ENCODE data around the gene CXCL14.

CXCL14 gene

DNA sequence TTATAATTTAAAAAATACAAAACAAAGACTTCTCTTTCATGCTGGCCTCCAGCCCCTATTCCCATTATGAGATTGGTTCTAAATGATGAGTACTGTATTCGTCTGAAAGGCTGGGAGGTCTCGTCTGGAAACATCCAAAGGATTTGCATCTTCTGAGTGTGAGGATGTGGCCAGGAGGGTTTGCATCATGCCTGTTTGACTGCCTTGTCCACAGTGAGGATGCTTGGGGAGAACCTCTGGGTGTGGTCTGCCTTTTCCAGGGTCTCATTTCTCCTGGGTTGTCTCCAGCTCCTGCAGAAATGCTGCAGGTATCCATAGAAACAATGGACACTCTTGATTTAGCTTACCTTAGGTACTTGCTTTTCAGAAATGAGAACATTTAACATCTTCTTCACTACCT, 26.4 kb upstream of the CXCL14 start:
- H3K9me3 ChIP-seq (ENCODE audit: control insufficient read depth, insufficient read depth, low read length) = no peaks in the 10 kb centered on the region
- no peak overlapping the region for H3K4me3 ChIP-seq (ENCODE audit: low read length)
- H4K20me1 ChIP-seq (ENCODE audit: control insufficient read depth, insufficient read depth, low read depth, low read length) = no peaks in the 10 kb centered on the region
- H3K36me3 ChIP-seq (ENCODE audit: control insufficient read depth, low read length) = no peaks in the 10 kb centered on the region
- H3K27me3 ChIP-seq (ENCODE audit: control insufficient read depth, low read length) = peaks cover 16% of the 10 kb centered on the region
- no peaks in the 10 kb centered on the region for H3F3A ChIP-seq (ENCODE audit: control insufficient read depth, insufficient read depth)
- no peaks in the 10 kb centered on the region for H3K9me2 ChIP-seq (replicated peaks; ENCODE audit: control insufficient read depth, low read length)
- no peaks in the 10 kb centered on the region for H3K79me2 ChIP-seq (ENCODE audit: control insufficient read depth, low read length)
- H3K4me1 ChIP-seq (ENCODE audit: control insufficient read depth, low read length) = no peaks in the 10 kb centered on the region
- TF ChIP-seq, protein P1, sequence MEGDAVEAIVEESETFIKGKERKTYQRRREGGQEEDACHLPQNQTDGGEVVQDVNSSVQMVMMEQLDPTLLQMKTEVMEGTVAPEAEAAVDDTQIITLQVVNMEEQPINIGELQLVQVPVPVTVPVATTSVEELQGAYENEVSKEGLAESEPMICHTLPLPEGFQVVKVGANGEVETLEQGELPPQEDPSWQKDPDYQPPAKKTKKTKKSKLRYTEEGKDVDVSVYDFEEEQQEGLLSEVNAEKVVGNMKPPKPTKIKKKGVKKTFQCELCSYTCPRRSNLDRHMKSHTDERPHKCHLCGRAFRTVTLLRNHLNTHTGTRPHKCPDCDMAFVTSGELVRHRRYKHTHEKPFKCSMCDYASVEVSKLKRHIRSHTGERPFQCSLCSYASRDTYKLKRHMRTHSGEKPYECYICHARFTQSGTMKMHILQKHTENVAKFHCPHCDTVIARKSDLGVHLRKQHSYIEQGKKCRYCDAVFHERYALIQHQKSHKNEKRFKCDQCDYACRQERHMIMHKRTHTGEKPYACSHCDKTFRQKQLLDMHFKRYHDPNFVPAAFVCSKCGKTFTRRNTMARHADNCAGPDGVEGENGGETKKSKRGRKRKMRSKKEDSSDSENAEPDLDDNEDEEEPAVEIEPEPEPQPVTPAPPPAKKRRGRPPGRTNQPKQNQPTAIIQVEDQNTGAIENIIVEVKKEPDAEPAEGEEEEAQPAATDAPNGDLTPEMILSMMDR (IDR thresholded peaks at IDR 0.05; ENCODE audit: low read depth, low read length, poor library complexity, severe bottlenecking) = no peak
- TF ChIP-seq EZH2phosphoT487 (IDR thresholded peaks at IDR 0.05; ENCODE audit: borderline replicate concordance, low read length) = no peak
- no peak overlapping the region for H3K27ac ChIP-seq (ENCODE audit: low read depth, low read length)
- H3K4me2 ChIP-seq (ENCODE audit: low read length) = no peak overlapping the region

DNA sequence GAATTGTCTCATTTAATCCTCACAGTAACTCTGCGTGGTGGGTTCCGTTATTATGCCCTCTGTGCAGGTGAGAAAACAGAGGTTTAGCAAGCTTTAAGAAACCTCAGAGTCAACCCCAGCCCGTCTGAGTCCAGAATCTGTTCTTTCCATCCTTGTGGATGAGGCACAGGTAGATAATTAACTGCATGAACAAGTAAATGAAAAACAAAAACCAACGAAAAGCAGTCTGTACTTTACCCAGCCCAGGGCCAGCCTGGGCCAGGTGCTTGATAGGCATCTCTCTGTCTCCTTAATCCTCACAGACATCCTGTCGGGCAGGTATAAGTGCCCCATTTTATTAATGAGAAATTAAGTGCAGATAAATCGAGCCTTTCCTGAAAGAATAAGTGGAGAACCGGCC, 25.3 kb upstream of the CXCL14 start:
- Histone ChIP-seq H3K9me2 (replicated peaks; ENCODE audit: control insufficient read depth, low read length) (no peaks in the 10 kb centered on the region), H3K36me3 (ENCODE audit: control insufficient read depth, low read length) (no peaks in the 10 kb centered on the region), H3K4me2 (ENCODE audit: low read length) (no peak overlapping the region), H3K79me2 (ENCODE audit: control insufficient read depth, low read length) (no peaks in the 10 kb centered on the region), H3K27ac (ENCODE audit: low read depth, low read length) (no peak overlapping the region), H3K4me1 (ENCODE audit: control insufficient read depth, low read length) (no peaks in the 10 kb centered on the region), H3F3A (ENCODE audit: control insufficient read depth, insufficient read depth) (no peaks in the 10 kb centered on the region), H3K27me3 (ENCODE audit: control insufficient read depth, low read length) (peaks cover 16% of the 10 kb centered on the region), H3K9me3 (ENCODE audit: control insufficient read depth, insufficient read depth, low read length) (no peaks in the 10 kb centered on the region), H3K4me3 (ENCODE audit: low read length) (no peak overlapping the region), H4K20me1 (ENCODE audit: control insufficient read depth, insufficient read depth, low read depth, low read length) (no peaks in the 10 kb centered on the region)
- no peak for TF ChIP-seq EZH2phosphoT487 (IDR thresholded peaks at IDR 0.05; ENCODE audit: borderline replicate concordance, low read length)
- TF ChIP-seq, protein P1 (IDR thresholded peaks at IDR 0.05; ENCODE audit: low read depth, low read length, poor library complexity, severe bottlenecking) = no peak

DNA sequence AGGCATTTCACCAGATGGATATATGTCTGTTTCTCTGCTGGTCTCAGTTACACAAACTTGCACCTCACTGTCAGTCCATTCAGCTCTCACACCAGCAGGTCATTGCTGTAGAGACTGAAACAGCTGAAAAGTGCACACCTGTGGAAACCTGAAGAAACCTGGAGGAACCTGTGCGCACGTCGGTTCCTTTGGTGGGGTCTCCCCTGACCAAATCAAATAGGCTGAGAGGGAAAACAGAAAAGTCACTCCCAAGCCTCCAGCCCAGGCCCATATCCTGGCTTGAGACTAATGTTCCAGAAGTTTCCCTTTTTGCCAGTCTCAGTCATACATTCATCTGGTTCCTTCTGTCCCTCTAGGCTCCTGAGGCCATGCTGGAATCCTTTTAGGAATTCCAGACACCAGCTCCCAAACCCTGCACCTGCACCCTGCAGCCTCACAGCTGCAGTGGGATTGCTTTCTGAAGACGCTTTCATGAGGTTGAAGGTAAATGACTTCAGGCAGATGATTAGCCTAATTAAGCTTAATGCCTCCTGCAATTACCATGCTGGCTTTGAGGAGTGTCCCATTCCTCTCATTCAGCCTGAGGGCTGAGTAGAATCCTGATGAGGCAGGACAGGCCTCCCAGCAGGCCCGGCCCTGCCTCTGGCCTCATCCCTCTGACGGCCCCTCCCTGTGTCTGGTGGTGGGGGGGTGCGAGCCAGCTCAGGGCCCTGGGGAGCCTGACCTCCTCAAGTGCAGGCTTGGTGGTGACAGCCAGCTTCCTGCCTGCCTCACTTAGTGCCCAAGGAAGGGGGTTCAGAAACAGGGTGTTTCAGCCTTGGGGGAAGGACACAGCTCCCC, 24.3 kb upstream of the CXCL14 start:
- no peaks in the 10 kb centered on the region for H3K36me3 ChIP-seq (ENCODE audit: control insufficient read depth, low read length)
- no peaks in the 10 kb centered on the region for H3K79me2 ChIP-seq (ENCODE audit: control insufficient read depth, low read length)
- no peaks in the 10 kb centered on the region for H3K9me3 ChIP-seq (ENCODE audit: control insufficient read depth, insufficient read depth, low read length)
- no peak overlapping the region for H3K4me2 ChIP-seq (ENCODE audit: low read length)
- no peaks in the 10 kb centered on the region for H4K20me1 ChIP-seq (ENCODE audit: control insufficient read depth, insufficient read depth, low read depth, low read length)
- no peaks in the 10 kb centered on the region for H3F3A ChIP-seq (ENCODE audit: control insufficient read depth, insufficient read depth)
- no peaks in the 10 kb centered on the region for H3K4me1 ChIP-seq (ENCODE audit: control insufficient read depth, low read length)
- H3K9me2 ChIP-seq (replicated peaks; ENCODE audit: control insufficient read depth, low read length) = no peaks in the 10 kb centered on the region
- TF ChIP-seq EZH2phosphoT487 (IDR thresholded peaks at IDR 0.05; ENCODE audit: borderline replicate concordance, low read length) = no peak
- TF ChIP-seq, protein P1 (IDR thresholded peaks at IDR 0.05; ENCODE audit: low read depth, low read length, poor library complexity, severe bottlenecking) = no peak
- no peak overlapping the region for H3K27ac ChIP-seq (ENCODE audit: low read depth, low read length)
- no peak overlapping the region for H3K4me3 ChIP-seq (ENCODE audit: low read length)
- H3K27me3 ChIP-seq (ENCODE audit: control insufficient read depth, low read length) = peaks cover 16% of the 10 kb centered on the region
